ENCODE data around the gene WDR87. TPM values are rescaled to one million over a fixed set of nuclear protein-coding genes. Genes with fewer than 3 reads are reported as not detected.
"Not testable (repeated sequence)": the region's sequence is repeated elsewhere in the genome, so short reads cannot be mapped to it uniquely, and the experiment has no call there.

The WDR87 gene
- total RNA-seq, 1 donor from 2014 or later, result not detected

GRCh38 chr19:37877147-37877546 is 29.2 kb downstream of the WDR87 start:
- DNase-seq (ENCODE audit: low spot score), result no peak

GRCh38 chr19:37876032-37876431 is 30.4 kb downstream of the WDR87 start:
- no peak for DNase-seq (ENCODE audit: low spot score)

DNA sequence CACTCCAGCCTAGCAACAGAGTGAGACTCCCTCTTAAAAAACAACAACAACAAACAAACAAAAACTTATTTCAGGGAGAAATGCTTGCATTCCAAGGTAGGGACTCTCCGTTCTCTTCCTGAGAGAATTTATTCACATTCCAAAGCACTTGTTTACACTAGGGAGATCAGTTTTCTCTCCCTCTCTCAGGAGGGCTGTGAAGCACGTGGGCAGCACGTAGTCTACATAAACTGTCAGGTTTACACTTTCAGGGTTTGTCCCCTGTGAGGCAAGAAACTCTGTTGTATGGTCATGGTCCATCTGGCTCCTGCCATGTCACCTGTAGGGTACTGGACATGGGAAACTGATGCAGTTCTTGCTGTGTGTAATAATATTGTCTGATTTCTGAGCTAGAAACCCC is 31.6 kb downstream of the WDR87 start:
- no peak for DNase-seq (ENCODE audit: low spot score)

GRCh38 chr19:37872383-37872782 is 34.0 kb downstream of the WDR87 start:
- no peak for DNase-seq (ENCODE audit: low spot score)

GRCh38 chr19:37869766-37870340 is 36.5 kb downstream of the WDR87 start:
- no peak for DNase-seq (ENCODE audit: low spot score)

DNA sequence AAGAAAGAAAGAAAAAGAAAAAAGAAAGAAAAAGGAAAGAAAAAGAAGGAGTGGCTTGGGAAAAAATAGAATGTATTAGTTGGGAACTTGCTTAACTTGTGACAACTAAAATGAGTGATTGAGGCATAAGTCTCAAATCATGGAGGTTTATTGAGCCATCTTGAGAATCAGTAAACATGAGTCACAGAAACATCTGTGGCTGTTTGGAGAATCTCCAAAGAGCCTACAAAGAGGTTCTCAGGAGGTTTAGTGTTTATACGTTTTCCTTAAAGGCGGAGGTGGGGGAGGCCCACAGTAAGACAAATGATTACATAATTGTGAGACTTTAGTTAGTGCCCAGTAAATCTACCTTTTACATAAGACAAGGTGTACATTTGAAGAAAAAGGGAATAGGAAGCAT is 38.6 kb downstream of the WDR87 start:
- no peak for DNase-seq (ENCODE audit: low spot score)

GRCh38 chr19:37865930-37866329 is 40.5 kb downstream of the WDR87 start:
- not testable (repeated sequence) for DNase-seq (ENCODE audit: low spot score)

- no peak for DNase-seq (ENCODE audit: low spot score)
Observed at GRCh38 chr19:37864501-37864900, 41.9 kb downstream of the WDR87 start.

DNA sequence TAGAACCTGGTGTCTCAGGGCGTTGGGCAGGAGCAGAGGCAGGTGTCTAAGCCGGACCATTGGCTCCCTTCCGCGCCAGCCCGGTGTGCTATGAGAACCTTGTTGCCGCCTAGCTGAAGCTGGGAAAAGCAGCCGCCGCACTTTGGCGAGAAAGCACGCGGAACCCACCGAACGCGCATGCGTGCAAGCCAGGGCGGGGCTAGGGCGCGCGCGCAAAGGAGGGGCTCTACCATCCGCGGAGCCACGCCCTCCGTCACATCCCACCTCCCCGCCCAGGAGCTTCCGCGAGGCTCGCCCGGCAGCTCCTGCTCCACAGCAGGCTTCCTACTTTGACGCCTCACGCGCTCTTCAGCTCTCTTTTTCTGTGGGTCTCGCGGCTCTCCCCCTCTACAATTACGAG is 51.3 kb downstream of the WDR87 start:
- DNase-seq (ENCODE audit: low spot score), result peak; percentile 11

- no peak for DNase-seq (ENCODE audit: low spot score)
Observed at GRCh38 chr19:37845932-37846331, 60.5 kb downstream of the WDR87 start.

Other genes with a start within 250 kb of the WDR87 start
- 15.3 TPM for gene ZNF607, start 186.8 kb downstream of the WDR87 start, total RNA-seq
- gene ZNF573, start 127.0 kb downstream of the WDR87 start, total RNA-seq, result 8.3 TPM
- 74.6 TPM for gene SIPA1L3, start 614 bp upstream of the WDR87 start, total RNA-seq

Measured in mucosa of gallbladder (tissue), 1 donor.